Astrocyte (in vitro differentiated cells and primary cell): ENCODE data around the gene SMARCA4. TPM values are rescaled to one million over a fixed set of nuclear protein-coding genes. Genes with fewer than 3 reads are reported as not detected.

Source experiments
- DNase-seq: peaks from one replicate; pipeline ENCODE4 v3.0.0-alpha.2; 2010; ENCODE audit warnings: low read depth
- FAIRE-seq: peaks from 2 replicates; lab custom pipeline; 2011; peaks lifted over from hg19 to GRCh38; lab: Jason Lieb, UNC
- H2AFZ ChIP-seq: 2 replicates; pipeline ENCODE4 v1.6.0; 2012; ENCODE audit warnings: low read depth, low read length, inconsistent platforms
- H3K27ac ChIP-seq: 2 replicates; pipeline ENCODE4 v1.5.1; 2011; ENCODE audit warnings: low read depth, low read length, inconsistent platforms
- H3K27me3 ChIP-seq: 2 replicates; pipeline ENCODE4 v1.6.0; 2011; ENCODE audit warnings: low read length, inconsistent platforms; ENCODE audit not compliant: insufficient read depth
- H3K36me3 ChIP-seq: 2 replicates; pipeline ENCODE4 v1.5.1; 2011; ENCODE audit warnings: low read length, inconsistent platforms; ENCODE audit not compliant: insufficient read depth
- H3K4me1 ChIP-seq: 2 replicates; pipeline ENCODE4 v1.5.1; 2011; ENCODE audit warnings: low read length, inconsistent platforms; ENCODE audit not compliant: insufficient read depth
- H3K4me2 ChIP-seq: 2 replicates; pipeline ENCODE4 v1.6.0; 2012; ENCODE audit warnings: low read length, inconsistent platforms
- H3K4me3 ChIP-seq: 2 replicates; pipeline ENCODE4 v1.5.1; 2011; ENCODE audit warnings: low read depth, mild to moderate bottlenecking, low read length, inconsistent platforms; ENCODE audit not compliant: insufficient read depth
- H3K79me2 ChIP-seq: 2 replicates; pipeline ENCODE4 v1.6.0; 2012; ENCODE audit warnings: mild to moderate bottlenecking, low read length, inconsistent platforms; ENCODE audit not compliant: insufficient read depth
- H3K9ac ChIP-seq: 2 replicates; pipeline ENCODE4 v1.6.0; 2012; ENCODE audit warnings: mild to moderate bottlenecking, low read length, inconsistent platforms
- H3K9me3 ChIP-seq: 2 replicates; pipeline ENCODE4 v1.5.1; 2012; ENCODE audit warnings: low read depth, mild to moderate bottlenecking, low read length, inconsistent platforms; ENCODE audit not compliant: insufficient read depth
- H4K20me1 ChIP-seq: 2 replicates; pipeline ENCODE4 v1.6.0; 2012; ENCODE audit warnings: low read length, inconsistent platforms; ENCODE audit not compliant: insufficient read depth
- H3K27ac Mint-ChIP-seq: one replicate; pipeline ENCODE4 v1.8.0; 2021; ENCODE audit warnings: mild to moderate bottlenecking, mixed read lengths; ENCODE audit not compliant: unreplicated experiment
- H3K27me3 Mint-ChIP-seq: one replicate; pipeline ENCODE4 v1.8.0; 2021; ENCODE audit warnings: low read depth, mixed read lengths; ENCODE audit not compliant: unreplicated experiment
- H3K36me3 Mint-ChIP-seq: one replicate; pipeline ENCODE4 v1.8.0; 2021; ENCODE audit warnings: low read depth, mixed read lengths; ENCODE audit not compliant: unreplicated experiment
- H3K4me1 Mint-ChIP-seq: one replicate; pipeline ENCODE4 v1.8.0; 2021; ENCODE audit warnings: low read depth, mixed read lengths; ENCODE audit not compliant: unreplicated experiment
- H3K4me3 Mint-ChIP-seq: one replicate; pipeline ENCODE4 v1.8.0; 2021; ENCODE audit warnings: mild to moderate bottlenecking, moderate library complexity, mixed read lengths; ENCODE audit not compliant: unreplicated experiment
- H3K9me3 Mint-ChIP-seq: one replicate; pipeline ENCODE4 v1.8.0; 2021; ENCODE audit warnings: mild to moderate bottlenecking, mixed read lengths; ENCODE audit not compliant: unreplicated experiment
- CTCF ChIP-seq: IDR thresholded peaks from 2 replicates; pipeline ENCODE4 v1.5.1; 2011; ENCODE audit warnings: low read depth, mild to moderate bottlenecking, inconsistent platforms, low read length, moderate library complexity; ENCODE audit not compliant: insufficient read depth
- EZH2 ChIP-seq: IDR thresholded peaks from 2 replicates; pipeline ENCODE4 v1.6.1; 2012; ENCODE audit warnings: mild to moderate bottlenecking, low read length, inconsistent platforms; ENCODE audit not compliant: insufficient read depth
- total RNA-seq: library from RNA; stranded (reverse); gene quantifications from 2 replicates; pipeline ENCODE4 v1.2.1, GENCODE V29; 2021

The SMARCA4 gene
- total RNA-seq, 1 donor from 2014 or later: 159 TPM

GRCh38 chr19:11041194-11041593 is 80.4 kb downstream of the SMARCA4 start:
- Mint-ChIP-seq H3K27me3 (no peaks in the 10 kb centered on the region), H3K27ac (no peak overlapping the region), H3K9me3 (no peaks in the 10 kb centered on the region), H3K36me3 (peaks cover 18% of the 10 kb centered on the region), H3K4me3 (no peak overlapping the region), H3K4me1 (no peaks in the 10 kb centered on the region)
- FAIRE-seq (no peak), DNase-seq (no peak)
- Histone ChIP-seq H3K4me1 (no peaks in the 10 kb centered on the region), H2AFZ (no peak overlapping the region), H3K27me3 (no peaks in the 10 kb centered on the region), H3K4me2 (no peak overlapping the region), H3K36me3 (peaks cover 43% of the 10 kb centered on the region), H3K79me2 (peaks cover 24% of the 10 kb centered on the region), H3K9me3 (no peaks in the 10 kb centered on the region), H3K9ac (no peak overlapping the region), H3K4me3 (no peak overlapping the region), H4K20me1 (peaks cover 26% of the 10 kb centered on the region), H3K27ac (no peak overlapping the region)
- TF ChIP-seq EZH2 (no peak), CTCF (no peak)

- H3K4me3 Mint-ChIP-seq: no peak overlapping the region
- TF ChIP-seq CTCF (no peak), EZH2 (no peak)
- no peaks in the 10 kb centered on the region for H3K4me1 Mint-ChIP-seq
- Histone ChIP-seq H3K79me2 (peaks cover 19% of the 10 kb centered on the region), H3K4me2 (no peak overlapping the region), H3K27me3 (no peaks in the 10 kb centered on the region), H3K9ac (no peak overlapping the region), H3K4me3 (no peak overlapping the region), H3K9me3 (no peaks in the 10 kb centered on the region), H3K36me3 (peaks cover 34% of the 10 kb centered on the region), H2AFZ (no peak overlapping the region), H3K4me1 (no peaks in the 10 kb centered on the region), H4K20me1 (peaks cover 22% of the 10 kb centered on the region), H3K27ac (no peak overlapping the region)
- no peaks in the 10 kb centered on the region for H3K9me3 Mint-ChIP-seq
- H3K27me3 Mint-ChIP-seq: no peaks in the 10 kb centered on the region
- no peak for DNase-seq
- H3K36me3 Mint-ChIP-seq: peaks cover 20% of the 10 kb centered on the region
- no peak for FAIRE-seq
- no peak overlapping the region for H3K27ac Mint-ChIP-seq
These were observed 81.3 kb downstream of the SMARCA4 start for GRCh38 chr19:11041966-11042627.

- no peak overlapping the region for H2AFZ ChIP-seq
- no peaks in the 10 kb centered on the region for H3K4me1 Mint-ChIP-seq
- H3K36me3 ChIP-seq: peaks cover 25% of the 10 kb centered on the region
- H3K27me3 ChIP-seq: no peaks in the 10 kb centered on the region
- H3K36me3 Mint-ChIP-seq: peaks cover 21% of the 10 kb centered on the region
- H3K9me3 Mint-ChIP-seq: no peaks in the 10 kb centered on the region
- H3K4me3 Mint-ChIP-seq: no peak overlapping the region
- DNase-seq (no peak), FAIRE-seq (no peak)
- no peak overlapping the region for H3K9ac ChIP-seq
- H3K4me1 ChIP-seq: no peaks in the 10 kb centered on the region
- no peak overlapping the region for H3K4me3 ChIP-seq
- no peaks in the 10 kb centered on the region for H3K9me3 ChIP-seq
- no peak overlapping the region for H3K4me2 ChIP-seq
- no peak overlapping the region for H3K27ac Mint-ChIP-seq
- no peaks in the 10 kb centered on the region for H3K27me3 Mint-ChIP-seq
- no peak for TF ChIP-seq CTCF
- TF ChIP-seq EZH2: no peak
- H4K20me1 ChIP-seq: peaks cover 23% of the 10 kb centered on the region
- H3K79me2 ChIP-seq: peaks cover 5% of the 10 kb centered on the region
- no peak overlapping the region for H3K27ac ChIP-seq
These were observed 83.6 kb downstream of the SMARCA4 start for GRCh38 chr19:11044431-11044830.
